Lung (tissue), 12 donors: ENCODE results near the gene SLC22A2. TPM values are rescaled to one million over a fixed set of nuclear protein-coding genes. Genes with fewer than 3 reads are reported as not detected.

ENCODE experiments used
- ATAC-seq: fragments of 200-7000 bp; cut with Tn5 transposase; one replicate; pipeline ENCODE4 v1.9.1; 2020; ENCODE audit warnings: moderate number of reproducible peaks; ENCODE audit not compliant: insufficient read depth, low FRiP score
- DNase-seq, 3 donors: peaks; one replicate each; pipeline ENCODE4 v3.0.0-alpha.2; 2013 to 2017
- H3K27ac ChIP-seq, 2 donors: one replicate each; pipeline ENCODE4 v1.5.1; 2013; ENCODE audit warnings: mild to moderate bottlenecking in 2 of 2, moderate library complexity in 2 of 2, control low read depth in 1 of 2, inconsistent platforms in 1 of 2, low read depth in 1 of 2, low read length in 1 of 2
- H3K27me3 ChIP-seq, 3 donors: one replicate each; pipeline ENCODE4 v1.5.1; 2013; ENCODE audit warnings: low read length in 2 of 3; ENCODE audit not compliant: control insufficient read depth in 3 of 3, insufficient read depth in 3 of 3
- H3K36me3 ChIP-seq, 4 donors: one replicate each; pipeline ENCODE4 v1.5.1; 2013; ENCODE audit warnings: low read length in 4 of 4, mild to moderate bottlenecking in 1 of 4, moderate library complexity in 1 of 4; ENCODE audit not compliant: control insufficient read depth in 4 of 4, insufficient read depth in 4 of 4
- H3K4me1 ChIP-seq, 5 donors: one replicate each; pipeline ENCODE4 v1.5.1; 2013; ENCODE audit warnings: low read length in 5 of 5, mild to moderate bottlenecking in 2 of 5, moderate library complexity in 1 of 5; ENCODE audit not compliant: control insufficient read depth in 5 of 5, insufficient read depth in 5 of 5
- H3K4me3 ChIP-seq: one replicate; pipeline ENCODE4 v1.5.1; 2013; ENCODE audit warnings: mild to moderate bottlenecking, control low read depth, moderate library complexity
- H3K9ac ChIP-seq, 2 donors: one replicate each; pipeline ENCODE4 v1.5.1; 2013; ENCODE audit warnings: low read length in 2 of 2, control low read depth in 1 of 2; ENCODE audit not compliant: insufficient read depth in 1 of 2
- H3K9me3 ChIP-seq, 4 donors: one replicate each; pipeline ENCODE4 v1.5.1; 2013; ENCODE audit warnings: low read length in 3 of 4, mild to moderate bottlenecking in 1 of 4, moderate library complexity in 1 of 4; ENCODE audit not compliant: control insufficient read depth in 4 of 4, insufficient read depth in 3 of 4
- CTCF ChIP-seq: IDR thresholded peaks from 2 replicates; pipeline ENCODE4 v1.5.1; 2012; ENCODE audit warnings: mild to moderate bottlenecking; ENCODE audit errors: control extremely low read depth, extremely low read depth
- WGBS, 2 donors: extraction: QIAGEN DNeasy Blood & Tissue Kit; methylation state at CpG; one replicate each; pipeline ENCODE4 v1.1.7; 2013; 5-methylcytosine and 5-hydroxymethylcytosine counted together
- polyA plus RNA-seq, 2 donors: library from polyadenylated mRNA; stranded (reverse); fragments of 200-250 nt; gene quantifications; one replicate each; pipeline ENCODE4 v1.2.1, GENCODE V29; 2013
- total RNA-seq, 2 donors: library from RNA; depleted of rRNA in 1 of 2; stranded (reverse); fragments of >200 nt in 1 of 2; gene quantifications; one replicate each; pipeline ENCODE4 v1.2.1, GENCODE V29; 2014 to 2021
- donor health status: control.
- donor health status: control.
- donor health status: Bipolar disorder and iron deficiency.
- donor health status: healthy.
- donor health status: DM: yes; HTN: yes; CAD: no.

Gene SLC22A2
- total and polyA plus RNA-seq, 4 donors, result not detected

- DNase-seq (no peak), ATAC-seq (no peak)
- TF ChIP-seq CTCF, result no peak
- Histone ChIP-seq H3K9ac (no peak overlapping the region), H3K27me3 (no peaks in the 10 kb centered on the region), H3K4me3 (no peak overlapping the region), H3K27ac (no peak overlapping the region), H3K4me1 (no peaks in the 10 kb centered on the region), H3K9me3 (peaks cover 0 to 10% (median 0%) of the 10 kb centered on the region in 4 donors), H3K36me3 (no peaks in the 10 kb centered on the region)
- WGBS, 2 donors, result 40 to 42% methylated on average over 3 of the region's 3 CpGs
Observed at GRCh38 chr6:160215232-160215631, 43.4 kb downstream of the SLC22A2 start.

GRCh38 chr6:160207618-160208017 is 51.0 kb downstream of the SLC22A2 start:
- peaks cover 0 to 4% (median 0%) of the 10 kb centered on the region in 4 donors for H3K9me3 ChIP-seq
- H3K27me3 ChIP-seq, result no peaks in the 10 kb centered on the region
- no peak overlapping the region for H3K4me3 ChIP-seq
- TF ChIP-seq CTCF, result no peak
- no peak overlapping the region for H3K9ac ChIP-seq
- WGBS, 2 donors, result 81 to 83% methylated on average over 3 of the region's 3 CpGs
- H3K27ac ChIP-seq, result no peak overlapping the region
- ATAC-seq (no peak), DNase-seq (no peak)
- no peaks in the 10 kb centered on the region for H3K4me1 ChIP-seq
- H3K36me3 ChIP-seq, result no peaks in the 10 kb centered on the region

GRCh38 chr6:160204710-160205109 is 53.9 kb downstream of the SLC22A2 start:
- H3K27me3 ChIP-seq, result no peaks in the 10 kb centered on the region
- no peak for DNase-seq
- H3K9ac ChIP-seq, result no peak overlapping the region
- ATAC-seq, result no peak
- 78% methylated on average over 1 of the region's 1 CpG for WGBS, 2 donors
- H3K36me3 ChIP-seq, result no peaks in the 10 kb centered on the region
- no peaks in the 10 kb centered on the region for H3K4me1 ChIP-seq
- no peak overlapping the region for H3K4me3 ChIP-seq
- no peak overlapping the region for H3K27ac ChIP-seq
- H3K9me3 ChIP-seq, result peaks cover 0 to 4% (median 0%) of the 10 kb centered on the region in 4 donors
- no peak for TF ChIP-seq CTCF

GRCh38 chr6:160203953-160204352 is 54.7 kb downstream of the SLC22A2 start:
- 79 to 84% methylated on average over 2 of the region's 2 CpGs for WGBS, 2 donors
- H3K27me3 ChIP-seq, result no peaks in the 10 kb centered on the region

More at GRCh38 chr6:160203953-160204352, 54.7 kb downstream of the SLC22A2 start:
- H3K36me3 ChIP-seq, result no peaks in the 10 kb centered on the region
- H3K4me3 ChIP-seq, result no peak overlapping the region
- no peaks in the 10 kb centered on the region for H3K4me1 ChIP-seq
- peaks cover 0 to 4% (median 0%) of the 10 kb centered on the region in 4 donors for H3K9me3 ChIP-seq
- TF ChIP-seq CTCF, result no peak
- ATAC-seq, result no peak
- H3K9ac ChIP-seq, result no peak overlapping the region
- DNase-seq, result no peak
- no peak overlapping the region for H3K27ac ChIP-seq
